Stimulated activated CD8-positive, alpha-beta memory T cell treated with anti-CD3 and anti-CD28 coated beads, Interleukin-4, amount 100 ng/mL, for 48 hours (primary cell): ENCODE results near the gene SAMD11.

Source experiments
- DNase-seq: peaks from one replicate; pipeline ENCODE4 v3.0.0-alpha.2; 2020

Gene SAMD11

GRCh38 chr1:905071-905749 is 18.5 kb upstream of the SAMD11 start:
- DNase-seq: peak; percentile 43

DNA sequence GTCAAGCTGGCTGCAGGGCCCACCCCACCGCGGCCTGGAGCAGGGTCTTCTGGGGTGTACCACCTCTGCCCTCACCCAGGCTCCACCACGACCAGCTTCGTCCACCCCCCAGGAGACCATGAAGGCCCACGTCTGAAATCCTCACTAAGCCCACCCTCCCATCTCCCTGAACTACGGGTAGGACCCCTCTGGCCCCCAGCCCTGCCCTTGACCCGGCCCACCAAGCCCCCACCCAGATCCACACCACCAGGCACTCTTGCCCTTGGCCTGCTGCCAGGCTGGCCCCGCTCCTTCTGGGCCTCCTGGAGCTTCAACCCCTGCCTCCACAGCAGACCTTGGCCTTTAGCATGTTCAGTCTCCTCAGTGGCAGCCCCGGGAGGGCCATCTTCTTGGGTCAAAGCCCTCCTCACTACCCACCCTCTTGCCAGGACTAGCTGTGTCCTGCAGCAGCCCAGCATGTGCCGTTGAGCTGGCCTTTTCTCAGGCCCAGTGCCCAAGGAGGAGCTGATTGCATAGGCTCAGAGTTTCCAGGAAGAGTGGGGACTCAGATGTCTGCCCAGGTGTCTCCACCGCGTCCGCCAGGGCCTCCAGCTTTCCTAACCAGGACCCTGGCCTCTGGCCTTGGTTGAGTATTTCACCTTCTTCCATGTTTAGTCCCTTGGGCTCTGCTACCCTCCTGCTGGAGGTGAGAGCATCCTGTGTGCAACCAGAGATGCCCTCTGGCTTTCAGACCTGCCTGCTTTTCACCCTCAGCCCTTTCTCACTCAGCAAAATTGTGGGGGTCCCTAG is 17.7 kb upstream of the SAMD11 start:
- DNase-seq: peak; percentile 24

- peak; percentile 31 for DNase-seq
Observed at GRCh38 chr1:906600-907420, 16.9 kb upstream of the SAMD11 start.

- no peak for DNase-seq
Observed at GRCh38 chr1:907611-908451, 15.9 kb upstream of the SAMD11 start.

GRCh38 chr1:908661-909060 is 15.1 kb upstream of the SAMD11 start:
- no peak for DNase-seq

DNA sequence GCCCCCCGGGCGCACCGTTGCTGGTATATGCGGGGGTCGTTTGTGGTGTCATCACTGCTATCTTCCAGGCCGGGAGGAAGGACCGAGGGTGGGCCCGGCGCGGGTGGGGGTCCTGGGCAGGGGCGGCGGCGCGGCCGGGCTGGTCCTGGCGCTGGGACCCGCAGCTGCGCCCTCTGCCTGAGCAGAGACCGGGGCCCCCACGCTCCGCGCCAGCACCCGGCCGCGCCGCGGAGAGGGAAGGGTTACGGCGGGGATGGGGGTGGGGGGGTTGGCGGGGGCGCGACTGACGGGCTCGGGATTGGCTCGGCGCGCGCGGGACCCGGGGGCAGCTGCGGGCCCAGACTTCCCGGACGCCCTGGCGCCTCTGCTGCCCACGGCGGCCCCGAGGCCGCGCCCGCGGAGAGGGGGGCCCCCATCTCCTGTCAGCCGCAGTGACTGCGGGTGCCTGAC is 13.8 kb upstream of the SAMD11 start:
- no peak for DNase-seq

DNA sequence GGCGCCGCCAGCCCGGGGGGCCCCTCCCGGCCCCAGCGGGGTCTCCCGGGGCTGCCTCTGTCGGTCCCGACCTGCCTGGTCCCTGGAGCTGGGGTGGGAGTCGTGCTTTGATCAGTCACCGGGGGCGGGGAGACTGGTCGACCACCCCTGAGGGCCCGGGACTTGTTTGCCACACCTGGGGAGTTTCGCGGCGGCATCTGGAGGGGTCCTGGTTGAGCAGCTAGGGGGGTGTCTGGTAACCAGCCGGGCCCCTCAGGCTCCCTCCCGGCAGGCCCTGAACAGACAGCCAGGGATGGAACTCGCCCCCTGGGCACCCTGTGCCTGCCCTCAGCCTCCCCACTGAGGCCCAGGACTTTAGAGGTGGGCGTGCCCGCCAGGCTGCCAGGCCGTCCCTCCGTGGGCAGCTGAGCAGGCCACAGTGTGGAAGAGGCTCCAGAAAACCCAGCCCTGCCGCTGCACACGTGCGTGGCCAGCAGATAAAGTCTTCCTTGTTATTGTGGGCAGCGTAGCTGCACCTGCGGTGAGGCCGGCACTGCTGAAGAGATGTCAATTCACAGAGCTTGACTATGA is 13.3 kb upstream of the SAMD11 start:
- DNase-seq: no peak

DNA sequence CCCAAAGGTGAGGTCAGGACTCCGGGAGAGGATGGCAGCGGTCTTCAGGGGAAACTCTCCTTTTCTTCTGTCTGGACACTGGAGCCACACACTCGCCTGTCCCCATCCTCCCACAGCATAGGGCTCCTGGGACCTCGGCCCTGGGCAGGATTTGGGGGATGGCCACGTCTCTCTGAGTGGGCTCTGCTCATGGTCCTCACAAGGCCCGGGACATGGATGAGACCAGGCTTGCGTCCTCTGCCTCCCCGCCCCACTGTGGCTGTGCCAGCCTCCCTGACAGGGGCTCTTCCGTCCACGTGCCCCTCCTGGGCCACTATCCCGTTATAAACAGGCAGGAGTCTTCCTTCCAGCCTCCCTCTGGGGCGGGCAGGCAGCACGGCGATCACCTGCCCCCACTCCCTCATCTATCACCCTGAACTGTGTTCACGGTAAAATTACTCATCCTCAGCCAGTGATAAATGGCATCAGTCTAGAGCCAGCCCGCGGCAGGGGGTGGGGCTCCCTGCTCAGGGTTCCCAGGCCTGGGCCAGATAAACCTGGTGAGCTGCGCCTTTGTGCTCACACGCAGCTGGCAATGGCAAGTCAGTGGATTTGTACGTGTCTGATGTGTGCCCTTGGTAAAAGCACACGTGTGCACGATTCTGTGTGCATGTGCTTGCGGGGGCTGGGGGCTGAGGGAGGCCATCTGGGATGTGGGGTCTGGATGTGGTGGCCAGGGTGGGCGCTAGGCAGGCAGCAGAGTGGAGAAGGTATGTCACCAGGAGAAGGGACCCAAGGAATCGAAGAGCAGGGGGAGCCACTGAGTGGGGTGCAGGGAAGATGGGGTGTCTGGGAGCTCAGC is 12.6 kb upstream of the SAMD11 start:
- DNase-seq: no peak

- no peak for DNase-seq
Observed at GRCh38 chr1:911875-912739, 11.6 kb upstream of the SAMD11 start.

DNA sequence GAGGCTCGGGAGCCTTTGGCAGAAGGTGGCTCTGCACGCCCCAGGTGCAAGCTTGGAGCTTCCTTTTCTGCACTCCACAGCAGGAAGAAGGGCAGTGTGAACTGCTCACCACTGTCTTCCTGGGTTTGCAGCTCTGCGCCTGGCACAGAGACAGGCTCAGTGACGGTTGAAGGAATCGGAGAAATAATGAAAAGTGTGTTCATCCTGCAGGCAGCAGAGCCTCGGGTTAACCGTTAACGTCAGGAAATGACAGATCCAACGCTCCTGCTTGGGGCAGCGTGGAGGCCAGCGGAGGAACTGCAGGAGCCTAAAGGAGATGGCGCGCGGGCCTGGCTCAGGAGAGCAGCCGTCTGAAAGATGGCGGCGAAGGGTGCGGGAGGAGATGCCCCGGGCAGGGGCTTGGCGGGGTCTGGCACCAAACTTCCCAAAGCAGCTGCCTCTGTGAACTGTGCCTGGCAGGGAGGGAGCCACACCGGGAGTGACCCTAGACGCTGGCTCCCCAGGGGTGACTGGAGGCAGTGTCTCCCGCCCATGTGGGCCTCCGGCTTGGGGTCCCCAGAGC is 10.9 kb upstream of the SAMD11 start:
- DNase-seq: no peak

DNA sequence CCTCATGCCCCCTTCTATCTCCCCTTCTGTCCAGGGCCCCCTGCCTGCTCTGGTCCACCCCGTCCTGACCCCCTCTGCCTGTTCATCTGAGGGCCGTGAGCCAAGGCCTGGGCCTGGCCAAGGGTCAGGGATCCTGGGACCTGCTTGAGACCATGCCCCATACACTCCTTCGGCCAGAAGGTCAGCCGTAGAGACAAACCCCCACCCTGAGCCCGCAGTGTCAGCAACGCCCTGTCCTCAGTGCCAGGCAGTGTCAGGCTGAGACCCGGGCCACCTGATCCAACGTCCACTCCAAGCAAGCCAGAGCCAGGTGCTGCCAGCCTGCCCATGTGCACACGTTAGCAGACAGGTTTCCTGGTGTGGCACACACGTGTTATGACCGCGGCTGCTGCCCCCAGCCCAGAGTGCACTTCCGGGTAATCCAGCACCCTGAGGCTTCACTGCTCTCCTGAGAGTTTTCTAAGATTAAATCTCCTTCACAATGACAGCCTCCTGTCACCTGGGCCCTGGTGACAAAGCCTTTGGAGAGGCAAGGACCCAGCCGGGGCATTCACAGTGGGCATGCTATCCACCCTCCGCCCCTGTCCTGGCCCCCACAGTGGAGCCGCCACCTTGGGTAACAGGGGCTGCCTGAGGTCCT is 10.1 kb upstream of the SAMD11 start:
- DNase-seq: no peak

GRCh38 chr1:914131-914890 is 9.4 kb upstream of the SAMD11 start:
- DNase-seq: no peak

DNA sequence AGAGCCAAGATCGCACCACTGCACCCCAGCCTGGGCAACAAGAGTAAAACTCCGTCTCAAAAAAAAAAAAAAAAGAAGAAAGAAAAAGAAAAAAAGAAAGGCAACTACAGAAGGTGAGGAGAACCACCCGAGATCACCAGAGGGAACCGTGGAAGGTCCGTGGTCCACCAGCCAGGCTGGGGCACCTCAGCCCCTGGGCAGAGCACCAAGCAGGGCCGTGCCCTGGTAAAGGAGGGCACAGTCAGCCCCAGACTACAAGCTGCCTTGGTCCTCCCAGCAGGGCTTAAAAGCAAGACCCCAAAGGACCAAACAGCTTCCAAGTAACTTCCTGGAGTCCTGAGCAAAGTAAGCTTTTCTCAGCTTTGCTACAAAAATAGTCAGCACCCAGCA is 8.8 kb upstream of the SAMD11 start:
- DNase-seq: no peak

GRCh38 chr1:915295-916172 is 8.2 kb upstream of the SAMD11 start:
- no peak for DNase-seq

DNA sequence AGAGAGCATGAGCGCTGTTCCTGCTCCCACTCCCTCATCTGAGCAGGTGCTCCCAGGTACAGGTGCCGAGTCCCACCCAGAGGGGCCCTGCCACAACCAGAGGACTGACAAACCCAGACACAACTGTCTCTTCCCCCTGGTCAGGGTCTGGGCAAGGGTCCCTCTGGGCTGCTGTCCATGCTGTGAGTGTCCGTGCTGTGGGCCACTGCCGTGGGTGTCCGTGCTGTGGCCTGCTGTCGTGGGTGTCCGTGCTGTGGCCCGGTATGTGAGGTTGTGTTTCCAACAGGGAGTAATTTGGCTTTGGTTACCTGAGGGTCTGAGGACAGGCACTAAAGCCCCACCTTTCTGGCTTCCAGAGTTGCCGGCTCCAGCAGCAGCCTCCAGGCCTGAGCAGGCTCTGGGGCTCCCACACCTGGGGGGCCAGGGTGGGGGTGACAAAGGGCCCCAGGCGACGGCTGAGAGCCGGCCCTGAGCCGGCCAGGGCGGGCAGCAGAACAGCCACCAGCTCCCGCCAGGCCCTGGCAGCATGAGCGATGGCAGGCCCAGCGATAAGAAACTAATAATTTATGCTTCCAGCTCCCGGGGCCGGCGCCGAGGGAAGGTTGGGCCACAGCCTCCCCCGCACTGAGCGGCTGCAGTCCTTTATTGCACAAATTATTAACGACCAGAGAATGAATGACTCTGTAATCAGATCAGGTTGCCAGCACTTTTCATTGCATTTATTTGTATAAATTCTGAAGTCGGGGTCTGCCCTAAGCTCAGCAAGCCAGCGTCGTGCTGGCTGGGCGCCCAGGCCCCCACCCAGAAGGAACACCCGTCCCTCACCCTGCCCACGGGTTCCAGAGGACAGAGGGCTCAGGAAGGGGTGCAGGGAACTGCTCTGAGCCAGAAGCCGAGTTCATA is 7.3 kb upstream of the SAMD11 start:
- no peak for DNase-seq

GRCh38 chr1:917076-917459 is 6.7 kb upstream of the SAMD11 start:
- DNase-seq: no peak
